Nephron (organoid): ENCODE data around the gene TCF15.

Experiments used
- H3K27ac Mint-ChIP-seq, 3 experiments: 2 replicates each; pipeline ENCODE4 v1.8.0; 2020; ENCODE audit warnings: mixed read lengths in 3 of 3, mild to moderate bottlenecking in 2 of 3, moderate library complexity in 1 of 3
- H3K27me3 Mint-ChIP-seq: 2 replicates; pipeline ENCODE4 v1.8.0; 2021; ENCODE audit warnings: low read depth, mild to moderate bottlenecking, moderate library complexity, mixed read lengths
- H3K36me3 Mint-ChIP-seq: 2 replicates; pipeline ENCODE4 v1.8.0; 2020; ENCODE audit warnings: low read depth, mixed read lengths
- H3K4me1 Mint-ChIP-seq: 2 replicates; pipeline ENCODE4 v1.8.0; 2020; ENCODE audit warnings: mixed read lengths
- H3K4me3 Mint-ChIP-seq, 3 experiments: 2 replicates each; pipeline ENCODE4 v1.8.0; 2020; ENCODE audit warnings: mild to moderate bottlenecking in 3 of 3, mixed read lengths in 3 of 3, moderate library complexity in 2 of 3
- H3K9me3 Mint-ChIP-seq: 2 replicates; pipeline ENCODE4 v1.8.0; 2020; ENCODE audit warnings: mixed read lengths
- TF ChIP-seq, protein P1 (sequence below), 3 experiments: fragments of 200-600 bp; sonication (generic); IDR thresholded peaks; one replicate each; pipeline ENCODE4 v1.5.0; 2021; ENCODE audit warnings: antibody characterized with exemption in 3 of 3; ENCODE audit not compliant: unreplicated experiment in 3 of 3

Gene TCF15

GRCh38 chr20:562232-562897 is 47.7 kb downstream of the TCF15 start:
- no peak overlapping the region for H3K4me3 Mint-ChIP-seq
- no peak overlapping the region for H3K27ac Mint-ChIP-seq
- no peaks in the 10 kb centered on the region for H3K9me3 Mint-ChIP-seq
- H3K4me1 Mint-ChIP-seq: peaks cover 6% of the 10 kb centered on the region
- TF ChIP-seq, protein P1, sequence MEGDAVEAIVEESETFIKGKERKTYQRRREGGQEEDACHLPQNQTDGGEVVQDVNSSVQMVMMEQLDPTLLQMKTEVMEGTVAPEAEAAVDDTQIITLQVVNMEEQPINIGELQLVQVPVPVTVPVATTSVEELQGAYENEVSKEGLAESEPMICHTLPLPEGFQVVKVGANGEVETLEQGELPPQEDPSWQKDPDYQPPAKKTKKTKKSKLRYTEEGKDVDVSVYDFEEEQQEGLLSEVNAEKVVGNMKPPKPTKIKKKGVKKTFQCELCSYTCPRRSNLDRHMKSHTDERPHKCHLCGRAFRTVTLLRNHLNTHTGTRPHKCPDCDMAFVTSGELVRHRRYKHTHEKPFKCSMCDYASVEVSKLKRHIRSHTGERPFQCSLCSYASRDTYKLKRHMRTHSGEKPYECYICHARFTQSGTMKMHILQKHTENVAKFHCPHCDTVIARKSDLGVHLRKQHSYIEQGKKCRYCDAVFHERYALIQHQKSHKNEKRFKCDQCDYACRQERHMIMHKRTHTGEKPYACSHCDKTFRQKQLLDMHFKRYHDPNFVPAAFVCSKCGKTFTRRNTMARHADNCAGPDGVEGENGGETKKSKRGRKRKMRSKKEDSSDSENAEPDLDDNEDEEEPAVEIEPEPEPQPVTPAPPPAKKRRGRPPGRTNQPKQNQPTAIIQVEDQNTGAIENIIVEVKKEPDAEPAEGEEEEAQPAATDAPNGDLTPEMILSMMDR (IDR thresholded peaks at IDR 0.05; ENCODE audit: unreplicated experiment in 3 of 3): no peak
- no peaks in the 10 kb centered on the region for H3K36me3 Mint-ChIP-seq
- peaks cover 19% of the 10 kb centered on the region for H3K27me3 Mint-ChIP-seq

DNA sequence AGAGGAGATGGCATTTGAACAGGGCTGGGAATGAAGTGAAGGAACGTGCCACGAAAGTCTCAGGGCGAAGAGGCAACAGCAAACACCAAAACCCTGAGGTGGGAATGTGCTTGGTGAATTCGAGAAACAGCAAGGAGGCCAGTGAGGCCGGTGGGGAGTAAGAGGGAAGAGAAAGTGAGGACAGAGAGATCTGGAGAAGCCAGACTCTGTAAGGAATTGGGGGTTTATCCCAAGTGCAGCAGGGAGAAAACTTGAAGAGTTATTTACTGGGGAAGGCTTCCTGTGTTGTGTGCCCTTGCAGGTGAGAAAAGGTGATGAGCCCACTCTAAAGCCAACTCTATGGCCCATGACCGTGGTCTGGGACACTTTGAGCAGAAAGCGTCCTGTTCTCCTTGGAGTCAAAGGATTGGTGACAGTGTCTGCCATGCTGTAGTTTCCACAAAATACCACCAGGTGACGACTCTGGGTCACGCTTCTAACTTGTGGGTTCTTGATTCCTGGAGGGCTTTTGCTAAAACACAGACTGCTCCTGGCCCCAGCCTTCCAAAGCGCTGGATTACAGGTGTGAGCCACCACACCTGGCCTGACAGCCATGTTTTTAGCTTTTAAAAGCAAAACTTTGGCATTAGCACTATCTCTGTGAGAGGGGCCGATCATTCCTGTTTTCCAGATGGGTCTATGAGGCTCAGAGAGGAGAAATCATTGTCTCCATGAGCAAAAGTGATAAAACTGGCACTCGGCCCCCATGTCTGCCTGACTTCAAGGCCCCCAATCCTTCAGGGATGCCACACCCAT is 48.5 kb downstream of the TCF15 start:
- TF ChIP-seq, protein P1 (IDR thresholded peaks at IDR 0.05; ENCODE audit: unreplicated experiment in 3 of 3): peak; percentile 90 to 95 (median 94)
- Mint-ChIP-seq H3K4me1 (no peaks in the 10 kb centered on the region), H3K36me3 (no peaks in the 10 kb centered on the region), H3K9me3 (no peaks in the 10 kb centered on the region), H3K27me3 (peaks cover 19% of the 10 kb centered on the region), H3K4me3 (no peak overlapping the region), H3K27ac (no peak overlapping the region)

DNA sequence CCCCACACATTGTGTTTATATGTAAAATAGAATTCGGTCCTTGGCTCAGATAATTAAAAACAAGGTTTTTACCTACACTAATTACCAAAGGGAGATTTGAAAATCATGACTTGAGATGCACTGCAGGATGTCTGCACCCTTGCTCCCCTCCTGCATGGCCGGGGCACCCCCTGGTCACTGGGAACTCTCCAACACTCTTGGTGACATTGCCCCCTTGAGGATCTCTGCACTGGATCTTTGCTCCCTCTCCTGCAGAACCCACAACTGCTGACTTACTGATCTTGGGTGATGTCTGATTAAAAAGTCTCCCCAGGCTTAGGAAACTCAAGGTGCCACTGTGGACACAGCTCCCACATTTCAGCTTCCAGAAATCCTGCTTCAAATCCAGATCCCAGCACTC is 49.4 kb downstream of the TCF15 start:
- H3K27ac Mint-ChIP-seq: no peak overlapping the region
- H3K4me3 Mint-ChIP-seq: no peak overlapping the region
- no peaks in the 10 kb centered on the region for H3K9me3 Mint-ChIP-seq
- peaks cover 4% of the 10 kb centered on the region for H3K4me1 Mint-ChIP-seq
- peaks cover 23% of the 10 kb centered on the region for H3K27me3 Mint-ChIP-seq
- TF ChIP-seq, protein P1 (IDR thresholded peaks at IDR 0.05; ENCODE audit: unreplicated experiment in 3 of 3): no peak
- no peaks in the 10 kb centered on the region for H3K36me3 Mint-ChIP-seq

DNA sequence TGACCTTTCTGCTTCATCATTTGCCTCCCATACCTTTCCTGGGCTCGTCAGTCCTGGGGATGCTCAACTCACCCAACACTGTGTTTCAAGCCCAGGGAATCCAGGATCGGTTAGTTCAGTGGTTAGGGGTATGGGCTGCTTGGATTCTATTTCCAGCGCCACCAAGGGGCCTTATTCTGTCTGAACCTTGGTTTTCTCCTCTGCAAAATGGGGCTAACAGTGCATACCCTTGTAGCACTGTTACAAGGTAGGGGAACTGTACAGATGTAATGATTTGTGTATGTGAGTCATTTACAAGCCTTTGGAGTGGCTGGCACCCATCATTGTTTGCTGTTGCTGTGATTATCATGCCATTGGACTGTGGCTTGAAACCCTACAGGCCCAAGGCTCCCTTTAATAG is 52.0 kb downstream of the TCF15 start:
- no peaks in the 10 kb centered on the region for H3K9me3 Mint-ChIP-seq
- no peak overlapping the region for H3K4me3 Mint-ChIP-seq
- peaks cover 12% of the 10 kb centered on the region for H3K4me1 Mint-ChIP-seq
- no peak overlapping the region for H3K27ac Mint-ChIP-seq
- H3K27me3 Mint-ChIP-seq: peaks cover 27% of the 10 kb centered on the region
- H3K36me3 Mint-ChIP-seq: no peaks in the 10 kb centered on the region
- TF ChIP-seq, protein P1 (IDR thresholded peaks at IDR 0.05; ENCODE audit: unreplicated experiment in 3 of 3): no peak

- TF ChIP-seq, protein P1 (IDR thresholded peaks at IDR 0.05; ENCODE audit: unreplicated experiment in 3 of 3): no peak
- H3K9me3 Mint-ChIP-seq: no peaks in the 10 kb centered on the region
- peaks cover 12% of the 10 kb centered on the region for H3K4me1 Mint-ChIP-seq
- no peak overlapping the region for H3K4me3 Mint-ChIP-seq
- no peaks in the 10 kb centered on the region for H3K36me3 Mint-ChIP-seq
- H3K27ac Mint-ChIP-seq: no peak overlapping the region
- H3K27me3 Mint-ChIP-seq: peaks cover 27% of the 10 kb centered on the region
Measured at GRCh38 chr20:556984-557383, 53.1 kb downstream of the TCF15 start.
